Spinal cord (tissue), 10 donors: Measurements from ENCODE around the gene MND1. TPM values are rescaled to one million over a fixed set of nuclear protein-coding genes. Genes with fewer than 3 reads are reported as not detected.
"Not testable (repeated sequence)": the region's sequence is repeated elsewhere in the genome, so short reads cannot be mapped to it uniquely, and the experiment has no call there.

Experiments used
- DNase-seq, 6 donors: peaks; one replicate each; pipeline versions ENCODE4 v3.0.0 to v3.0.0-alpha.2; 2013 to 2015; ENCODE audit warnings: low spot score in 6 of 6, low read depth in 4 of 6
- H3K27ac ChIP-seq: one replicate; pipeline ENCODE4 v1.5.1; 2013; ENCODE audit warnings: low read depth, low read length, control low read depth
- H3K27me3 ChIP-seq: one replicate; pipeline ENCODE4 v1.6.1; 2013; ENCODE audit warnings: low read length; ENCODE audit not compliant: control insufficient read depth, insufficient read depth
- H3K36me3 ChIP-seq: one replicate; pipeline ENCODE4 v1.6.1; 2013; ENCODE audit warnings: low read length; ENCODE audit not compliant: control insufficient read depth, insufficient read depth
- H3K4me1 ChIP-seq: one replicate; pipeline ENCODE4 v1.6.1; 2013; ENCODE audit warnings: low read length; ENCODE audit not compliant: control insufficient read depth, insufficient read depth
- H3K4me3 ChIP-seq: one replicate; pipeline ENCODE4 v1.5.1; 2013; ENCODE audit warnings: low read depth, low read length, control low read depth
- H3K9me3 ChIP-seq: one replicate; pipeline ENCODE4 v1.6.1; 2013; ENCODE audit warnings: low read length; ENCODE audit not compliant: control insufficient read depth, insufficient read depth
- WGBS: methylation state at CpG from one replicate; pipeline ENCODE4 v1.1.5; 2013; ENCODE audit warnings: missing lambda C conversion rate; ENCODE audit not compliant: insufficient coverage; 5-methylcytosine and 5-hydroxymethylcytosine counted together
- polyA plus RNA-seq, 2 donors: library from polyadenylated mRNA; unstranded; fragments of 120-200 nt; gene quantifications; one replicate each; pipeline ENCODE4 v1.2.1, GENCODE V29; 2013; ENCODE audit not compliant: insufficient read length in 2 of 2
- total RNA-seq, 2 donors: library from RNA; depleted of rRNA in 1 of 2; stranded (reverse); fragments of 120-200 nt in 1 of 2; fragments of >200 nt in 1 of 2; gene quantifications; one replicate each; pipeline versions ENCODE4 v1.2.3 to v1.2.4, GENCODE V29; 2013 to 2014
- donor health status: healthy.

The MND1 gene
- total and polyA plus RNA-seq, 4 donors = 6.6 to 13.1 (median 9.6) TPM

DNA sequence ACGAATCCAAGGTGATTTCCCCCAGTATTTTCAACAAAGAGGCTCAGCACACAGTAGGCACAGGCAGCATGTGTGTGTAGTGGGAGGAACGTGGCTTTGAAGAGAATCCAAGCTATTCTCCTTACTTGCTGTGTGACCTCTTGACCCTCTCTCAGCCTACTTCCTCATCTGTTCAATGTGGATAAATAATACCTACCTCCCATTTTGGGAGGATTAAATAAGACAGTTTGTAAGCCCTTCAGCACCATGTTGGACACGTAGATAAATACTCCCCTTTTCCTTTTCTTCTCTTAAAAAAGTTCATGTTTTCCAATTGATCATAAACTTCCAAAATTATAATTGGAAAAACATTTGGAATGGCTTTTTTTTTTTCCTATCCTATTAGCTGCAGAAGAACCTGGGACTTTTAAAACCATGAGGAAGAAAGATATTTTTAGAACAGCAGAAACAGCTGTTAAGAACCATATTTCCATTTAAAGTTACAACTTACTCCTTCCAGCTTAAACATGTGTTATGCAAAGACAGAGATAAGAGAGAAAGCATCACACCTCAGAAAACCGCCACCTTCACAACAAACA is 65.5 kb downstream of the MND1 start:
- Histone ChIP-seq H3K27me3 (no peaks in the 10 kb centered on the region), H3K4me3 (no peak overlapping the region), H3K9me3 (no peaks in the 10 kb centered on the region), H3K36me3 (no peaks in the 10 kb centered on the region), H3K27ac (no peak overlapping the region), H3K4me1 (no peaks in the 10 kb centered on the region)
- DNase-seq = no peak
- no CpG with 5 or more reads among the region's 4 CpGs for WGBS

DNA sequence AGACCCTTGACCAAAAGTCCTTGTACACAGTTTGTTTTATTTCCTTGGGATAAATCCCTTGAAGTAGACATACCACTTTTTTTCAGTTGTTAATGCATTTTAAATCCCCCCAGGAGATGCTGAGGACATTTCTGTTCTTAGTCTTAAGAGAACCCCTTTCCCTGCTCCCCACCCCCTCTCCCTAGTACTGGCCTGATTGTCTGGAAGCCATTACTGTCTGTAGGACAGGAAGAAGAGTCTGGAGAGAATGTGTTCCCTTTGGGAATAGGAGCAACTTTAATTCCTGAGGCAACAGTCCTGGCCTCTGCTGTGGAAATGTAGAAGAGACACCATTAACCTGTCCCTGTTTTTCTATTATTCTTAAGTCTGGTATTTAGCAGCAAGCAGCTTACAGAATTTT is 69.4 kb downstream of the MND1 start:
- no peaks in the 10 kb centered on the region for H3K36me3 ChIP-seq
- no peak overlapping the region for H3K27ac ChIP-seq
- no peaks in the 10 kb centered on the region for H3K27me3 ChIP-seq
- H3K4me3 ChIP-seq = no peak overlapping the region
- no peak for DNase-seq
- no peaks in the 10 kb centered on the region for H3K9me3 ChIP-seq
- H3K4me1 ChIP-seq = no peaks in the 10 kb centered on the region

DNA sequence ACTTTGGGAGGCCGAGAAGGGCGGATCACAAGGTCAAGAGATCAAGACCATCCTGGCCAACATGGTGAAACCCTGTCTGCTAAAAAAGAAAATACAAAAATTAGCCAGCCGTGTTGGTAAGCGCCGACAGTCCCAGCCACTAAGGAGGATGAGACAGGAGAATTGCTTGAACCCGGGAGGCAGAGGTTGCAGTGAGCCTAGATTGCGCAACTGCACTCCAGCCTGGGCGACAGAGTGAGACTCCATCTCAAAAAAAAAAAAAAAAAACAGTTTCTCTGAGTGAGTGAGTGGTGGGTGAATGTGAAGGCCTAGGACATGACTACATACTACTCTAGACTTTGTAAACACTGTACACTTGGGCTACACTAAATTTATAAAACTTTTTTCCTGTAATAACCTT is 72.0 kb downstream of the MND1 start:
- not testable (repeated sequence) for H3K9me3 ChIP-seq, DNase-seq, H3K4me3 ChIP-seq, H3K36me3 ChIP-seq, H3K4me1 ChIP-seq, H3K27ac ChIP-seq, H3K27me3 ChIP-seq
- 100% methylated on average over 2 of the region's 8 CpGs for WGBS

DNA sequence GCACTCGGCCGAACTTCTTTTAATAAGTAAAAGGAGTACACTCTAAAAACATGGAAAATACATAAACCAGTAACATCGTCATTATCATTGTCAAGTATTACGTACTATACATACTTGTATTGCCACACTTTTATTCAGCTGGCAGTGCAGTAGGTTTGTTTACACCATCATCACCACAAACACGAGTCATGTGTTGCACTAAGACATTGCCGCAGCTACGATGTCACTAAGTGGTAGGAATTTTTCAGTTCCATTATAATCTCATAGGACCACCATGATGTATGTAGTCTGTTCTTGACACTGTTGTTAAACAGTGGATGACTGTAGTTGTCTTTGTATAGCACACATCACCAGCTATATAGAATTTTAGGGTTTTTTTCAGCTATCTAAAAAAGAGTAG is 73.6 kb downstream of the MND1 start:
- Histone ChIP-seq H3K9me3 (no peaks in the 10 kb centered on the region), H3K27ac (no peak overlapping the region)

DNA sequence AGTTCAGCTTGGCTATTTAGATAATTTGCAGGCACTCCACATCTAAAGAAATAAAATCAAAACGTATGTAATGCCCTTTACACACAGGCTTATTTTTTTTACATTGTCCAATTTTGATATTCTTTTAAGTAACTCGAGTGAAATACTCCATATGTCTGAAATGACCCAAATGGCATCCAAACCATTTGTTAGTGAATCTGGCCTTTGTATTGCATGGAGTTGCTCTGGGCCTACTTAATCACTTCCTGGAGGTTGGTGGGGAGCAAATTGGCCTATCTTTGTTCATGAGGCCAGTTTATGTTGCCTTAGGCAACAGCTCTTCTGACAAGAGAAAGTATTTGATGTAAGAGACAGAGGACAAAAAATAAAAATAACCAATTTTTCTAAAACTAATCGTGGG is 74.1 kb downstream of the MND1 start:
- no peaks in the 10 kb centered on the region for H3K4me1 ChIP-seq
- H3K36me3 ChIP-seq = no peaks in the 10 kb centered on the region
- no peaks in the 10 kb centered on the region for H3K9me3 ChIP-seq
- H3K4me3 ChIP-seq = no peak overlapping the region
- no CpG with 5 or more reads among the region's 3 CpGs for WGBS
- DNase-seq = no peak
- no peak overlapping the region for H3K27ac ChIP-seq
- no peaks in the 10 kb centered on the region for H3K27me3 ChIP-seq

More for the DNA sequence above, 73.6 kb downstream of the MND1 start:
- Histone ChIP-seq H3K36me3 (no peaks in the 10 kb centered on the region), H3K4me1 (no peaks in the 10 kb centered on the region), H3K4me3 (no peak overlapping the region), H3K27me3 (no peaks in the 10 kb centered on the region)
- DNase-seq = no peak
- 100% methylated on average over 3 of the region's 7 CpGs for WGBS

DNA sequence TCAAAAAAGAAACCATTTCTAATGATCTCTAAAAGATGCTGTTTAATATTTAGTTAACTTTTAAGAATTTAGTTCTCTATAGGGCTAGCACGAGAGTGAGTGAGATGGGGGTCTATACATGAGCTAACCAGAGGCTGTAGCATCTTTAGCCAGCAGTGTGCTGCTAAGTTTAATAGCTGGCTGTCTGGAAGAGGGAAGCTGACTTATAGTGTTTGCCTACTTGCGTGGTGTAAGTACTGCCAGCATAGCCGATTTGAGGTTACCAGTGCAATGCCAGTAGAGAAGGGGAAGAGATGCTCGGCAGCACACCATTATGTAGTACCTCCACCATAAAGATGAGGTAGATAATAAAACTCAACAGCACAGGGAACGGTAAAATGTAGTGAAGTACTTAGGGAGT is 74.5 kb downstream of the MND1 start:
- Histone ChIP-seq H3K9me3 (no peaks in the 10 kb centered on the region), H3K27ac (no peak overlapping the region), H3K36me3 (no peaks in the 10 kb centered on the region), H3K4me3 (no peak overlapping the region), H3K4me1 (no peaks in the 10 kb centered on the region), H3K27me3 (no peaks in the 10 kb centered on the region)
- WGBS = 78% methylated on average over 1 of the region's 5 CpGs
- DNase-seq = no peak

DNA sequence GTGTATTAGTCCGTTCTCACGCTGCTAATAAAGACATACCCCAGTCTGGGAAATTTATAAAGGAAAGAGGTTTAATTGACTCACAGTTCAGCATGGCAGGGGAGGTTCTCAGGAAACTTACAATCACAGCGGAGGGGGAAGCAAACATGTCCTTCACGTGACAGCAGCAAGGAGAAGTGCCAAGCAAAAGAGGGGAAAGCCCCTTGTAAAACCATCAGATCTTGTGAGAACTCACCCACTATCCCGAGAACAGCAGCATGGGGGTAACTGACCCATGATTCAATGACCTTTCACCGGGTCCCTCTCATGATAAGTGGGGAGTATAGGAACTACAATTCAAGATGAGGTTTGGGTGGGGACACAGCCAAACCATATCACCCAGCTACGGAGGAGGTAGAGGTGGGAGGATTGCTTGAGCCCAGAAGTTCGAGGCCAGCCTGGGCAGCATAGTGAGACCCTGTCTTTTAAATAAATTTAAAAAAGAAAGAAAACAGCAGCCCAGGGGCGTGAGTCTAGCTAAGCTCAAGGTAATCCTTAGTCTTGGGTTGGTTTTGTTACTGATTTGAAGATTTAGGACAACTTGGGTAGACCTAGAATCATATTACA is 75.3 kb downstream of the MND1 start:
- no peaks in the 10 kb centered on the region for H3K36me3 ChIP-seq
- H3K27me3 ChIP-seq = no peaks in the 10 kb centered on the region
- H3K27ac ChIP-seq = no peak overlapping the region
- H3K9me3 ChIP-seq = no peaks in the 10 kb centered on the region
- H3K4me3 ChIP-seq = no peak overlapping the region
- H3K4me1 ChIP-seq = no peaks in the 10 kb centered on the region
- WGBS = 78% methylated on average over 6 of the region's 9 CpGs
- DNase-seq = no peak

DNA sequence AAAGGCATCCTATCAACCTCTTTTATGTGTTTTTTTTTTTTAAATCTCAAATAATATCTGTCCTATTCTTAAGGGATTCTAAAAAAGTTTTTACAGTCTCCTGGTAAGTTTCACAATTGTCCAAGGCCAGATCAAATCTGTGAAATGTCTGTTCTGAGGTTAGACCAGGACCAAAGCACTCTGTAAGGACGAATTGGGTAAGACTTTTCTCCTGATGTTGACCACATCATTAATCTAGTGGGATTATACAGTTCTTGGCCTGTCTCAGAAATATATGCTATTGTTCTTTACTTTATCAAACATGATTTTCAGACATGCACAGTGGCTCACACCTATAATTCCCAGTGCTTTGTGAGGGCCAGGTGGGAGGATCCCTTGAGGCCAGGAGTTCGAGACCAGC is 75.9 kb downstream of the MND1 start:
- DNase-seq = no peak
- H3K4me1 ChIP-seq = no peaks in the 10 kb centered on the region
- H3K27me3 ChIP-seq = no peaks in the 10 kb centered on the region
- H3K27ac ChIP-seq = no peak overlapping the region
- 100% methylated on average over 1 of the region's 2 CpGs for WGBS
- H3K36me3 ChIP-seq = no peaks in the 10 kb centered on the region
- no peaks in the 10 kb centered on the region for H3K9me3 ChIP-seq
- no peak overlapping the region for H3K4me3 ChIP-seq

DNA sequence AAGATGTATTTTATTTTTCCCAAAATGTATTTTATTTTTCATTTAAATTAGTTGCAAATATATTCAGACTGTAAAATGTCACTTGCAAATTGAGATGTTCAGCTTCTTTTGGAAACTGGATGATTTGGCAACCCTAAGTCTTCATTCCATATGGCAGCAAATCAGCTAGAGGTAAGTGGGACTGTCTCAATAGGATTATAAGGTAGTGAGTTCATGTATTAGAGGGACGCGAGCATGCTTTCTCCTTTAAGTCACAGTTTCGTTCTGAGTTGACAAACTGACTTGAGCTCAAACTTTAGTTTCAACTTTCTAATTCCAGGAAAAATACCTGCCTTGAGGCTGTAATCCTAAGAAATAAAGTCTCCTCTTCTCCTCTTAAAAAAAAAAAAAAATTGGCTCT is 77.5 kb downstream of the MND1 start:
- no peaks in the 10 kb centered on the region for H3K27me3 ChIP-seq
- DNase-seq = peak in 1 of 6 donors; percentile 52
- H3K36me3 ChIP-seq = no peaks in the 10 kb centered on the region
- H3K27ac ChIP-seq = no peak overlapping the region
- no peaks in the 10 kb centered on the region for H3K4me1 ChIP-seq
- H3K4me3 ChIP-seq = no peak overlapping the region
- no peaks in the 10 kb centered on the region for H3K9me3 ChIP-seq
- no CpG with 5 or more reads among the region's 3 CpGs for WGBS

DNA sequence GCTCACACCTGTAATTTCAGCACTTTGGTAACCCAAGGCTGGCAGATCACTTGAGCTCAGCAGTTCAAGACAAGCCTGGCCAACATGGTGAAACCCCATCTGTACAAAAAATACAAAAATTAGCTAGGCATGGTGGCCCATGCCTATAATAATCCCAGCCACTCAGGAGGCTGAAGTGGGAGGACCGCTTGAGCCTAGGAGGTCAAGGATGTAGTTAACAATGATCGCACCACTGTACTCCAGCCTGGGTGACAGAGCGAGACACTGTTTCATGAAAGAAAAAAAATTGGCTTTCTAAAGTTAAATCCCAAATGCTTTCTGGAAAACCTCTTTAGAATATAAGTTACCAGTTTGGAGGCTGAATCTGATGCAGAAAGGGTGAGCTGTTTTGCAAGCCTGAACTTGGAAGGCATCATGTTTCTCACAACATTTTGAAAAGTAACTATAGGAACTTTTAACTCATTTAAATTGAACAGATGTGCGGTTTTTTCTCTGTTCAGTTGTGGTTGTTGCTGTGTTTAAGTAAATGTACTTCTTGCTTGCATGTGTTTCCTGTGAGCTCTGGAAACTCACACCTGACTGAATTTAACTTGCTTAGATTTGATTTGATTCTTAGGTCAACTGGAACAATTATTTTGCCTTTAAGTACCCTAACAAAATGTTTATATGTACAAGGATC is 81.9 kb downstream of the MND1 start:
- no peaks in the 10 kb centered on the region for H3K4me1 ChIP-seq
- DNase-seq = no peak
- no peaks in the 10 kb centered on the region for H3K27me3 ChIP-seq
- no peak overlapping the region for H3K4me3 ChIP-seq
- H3K9me3 ChIP-seq = no peaks in the 10 kb centered on the region
- no peaks in the 10 kb centered on the region for H3K36me3 ChIP-seq
- no peak overlapping the region for H3K27ac ChIP-seq
- no CpG with 5 or more reads among the region's 4 CpGs for WGBS
